SK-N-SH treated with all-trans-retinoic acid at 6 μM for 48 hours (cell line): Measurements from ENCODE around the gene NMRK2.

Experiments
- RARB ChIP-seq: fragments of 250-450 bp; sonication (Bioruptor Pico); IDR thresholded peaks from 2 replicates; pipeline ENCODE4 v1.8.0; 2021; ENCODE audit warnings: mild to moderate bottlenecking, moderate library complexity
- ZFP30 ChIP-seq: fragments of 450-650 bp; formaldehyde crosslinking; IDR thresholded peaks from 2 replicates; pipeline ENCODE4 v1.5.0; 2022; ENCODE audit warnings: mild to moderate bottlenecking, moderate library complexity

GRCh38 chr19:3955688-3956087 is 22.8 kb downstream of the NMRK2 start:
- TF ChIP-seq ZFP30 (no peak), RARB (CRISPR knock-in tag) (no peak)
